ENCODE data around the gene CEP19. TPM values are rescaled to one million over a fixed set of nuclear protein-coding genes. Genes with fewer than 3 reads are reported as not detected.

CEP19 gene, protein sequence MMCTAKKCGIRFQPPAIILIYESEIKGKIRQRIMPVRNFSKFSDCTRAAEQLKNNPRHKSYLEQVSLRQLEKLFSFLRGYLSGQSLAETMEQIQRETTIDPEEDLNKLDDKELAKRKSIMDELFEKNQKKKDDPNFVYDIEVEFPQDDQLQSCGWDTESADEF
- total RNA-seq: 8.5 and 10.6 TPM in 2 replicates

DNA sequence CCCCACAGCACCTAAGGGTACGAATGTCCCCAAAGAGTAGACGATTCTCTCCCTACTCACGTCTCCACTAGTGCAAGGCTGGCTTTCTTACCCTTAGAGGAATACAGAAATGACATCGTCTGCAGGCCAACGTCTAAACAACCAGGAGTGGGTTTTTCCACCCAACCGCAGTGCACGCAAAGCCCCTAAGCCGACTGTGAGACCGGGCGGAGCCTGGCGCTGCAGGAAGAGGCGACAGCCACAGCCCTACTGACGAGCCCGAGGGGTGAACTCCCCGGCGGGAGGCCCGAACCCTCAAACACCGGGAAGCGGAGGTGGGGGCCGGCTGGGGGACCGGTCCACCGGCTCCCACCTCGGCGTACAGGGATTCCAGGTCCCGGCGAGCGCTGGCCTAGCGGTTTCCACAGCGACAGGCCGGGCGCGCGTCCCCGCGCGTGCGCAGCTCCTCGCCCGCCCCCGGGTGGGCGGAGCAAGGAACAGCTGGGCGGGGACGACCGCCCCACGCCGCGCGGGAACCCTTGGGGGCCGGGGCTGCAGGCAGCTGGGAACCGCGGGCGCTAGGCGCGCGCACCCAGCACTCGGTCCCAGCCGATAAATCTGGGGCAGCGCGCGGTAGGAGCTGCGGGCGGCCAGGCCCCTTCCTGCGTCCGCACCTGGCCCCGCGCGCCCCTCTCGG, at the start of gene CEP19, which contains the start of gene PIGX:
TSS of gene CEP19 (minus strand) at position 413 of the 676 bp plus-strand sequence. CDS start 3,593 bp downstream, outside the sequence.
TSS of gene PIGX (plus strand) at position 540 of the 676 bp plus-strand sequence.

GRCh38 chr3:196739671-196740480, 27.8 kb upstream of the CEP19 start, which contains the start of gene PAK2:
TSS of gene PAK2 (plus strand) at chr3:196739857. CDS start at chr3:196782647, 42,790 bp downstream.

Other genes starting within 250 kb of the CEP19 start
- gene RNF168, start 208.5 kb downstream of the CEP19 start, total RNA-seq: 18.4 and 32.9 TPM in 2 replicates
- not detected in 2 replicates for gene SMCO1, start 196.9 kb downstream of the CEP19 start, total RNA-seq
- gene WDR53, start 143.7 kb downstream of the CEP19 start, total RNA-seq: 8.0 and 9.8 TPM in 2 replicates
- 12.5 and 21.7 TPM in 2 replicates for gene FBXO45, start 143.6 kb downstream of the CEP19 start, total RNA-seq
- gene NRROS, start 72.6 kb downstream of the CEP19 start, total RNA-seq: 7.3 and 8.5 TPM in 2 replicates
- 46.7 and 50.5 TPM in 2 replicates for gene PIGX, start 127 bp upstream of the CEP19 start, total RNA-seq
- 82.7 and 92.3 TPM in 2 replicates for gene PAK2, start 27.6 kb upstream of the CEP19 start, total RNA-seq
- gene SENP5, start 155.7 kb upstream of the CEP19 start, total RNA-seq: 38.7 and 40.6 TPM in 2 replicates
- gene NCBP2, start 230.3 kb upstream of the CEP19 start, total RNA-seq: 52.3 and 70.2 TPM in 2 replicates